ENCODE measurements around the gene CLSTN3.

- TF ChIP-seq CTCF (IDR thresholded peaks at IDR 0.05; ENCODE audit: low read depth, low read length, missing input control) (no peak), RXRA (IDR thresholded peaks at IDR 0.05) (no peak), MAX (IDR thresholded peaks at IDR 0.05) (no peak), NR2F2 (IDR thresholded peaks at IDR 0.05) (no peak), RAD21 (IDR thresholded peaks at IDR 0.05) (no peak), TAF1 (conservative IDR thresholded peaks at IDR 0.05) (no peak)
These were observed 24.1 kb upstream of the CLSTN3 start for GRCh38 chr12:7106082-7106481.

All from liver (tissue), 3 donors.